ENCODE results near the gene SIAH2.

Gene SIAH2

GRCh38 chr3:150743508-150743907 is 19.5 kb downstream of the SIAH2 start:
- Histone ChIP-seq H3K36me3 (ENCODE audit: control insufficient read depth in 5 of 5, insufficient read depth in 5 of 5, low read length in 5 of 5) (peaks cover 8 to 20% (median 15%) of the 10 kb centered on the region in 5 donors), H3K4me3 (ENCODE audit: low read depth in 1 of 5, low read length in 5 of 5) (no peak overlapping the region), H3K27me3 (ENCODE audit: control insufficient read depth in 5 of 5, insufficient read depth in 4 of 5, low read length in 5 of 5) (no peaks in the 10 kb centered on the region), H3K9me3 (ENCODE audit: control insufficient read depth in 5 of 5, low read length in 5 of 5) (no peaks in the 10 kb centered on the region), H3K4me1 (ENCODE audit: control insufficient read depth in 5 of 5, insufficient read depth in 5 of 5, low read length in 5 of 5) (peaks cover 0 to 48% (median 41%) of the 10 kb centered on the region in 5 donors), H3K27ac (ENCODE audit: low read depth, low read length) (peak overlapping the region; percentile 39), H3K9ac (ENCODE audit: low read length in 5 of 5) (no peak overlapping the region)

GRCh38 chr3:150742679-150743078 is 20.3 kb downstream of the SIAH2 start:
- H3K9ac ChIP-seq (ENCODE audit: low read length in 5 of 5) = no peak overlapping the region
- H3K9me3 ChIP-seq (ENCODE audit: control insufficient read depth in 5 of 5, low read length in 5 of 5) = no peaks in the 10 kb centered on the region
- H3K4me1 ChIP-seq (ENCODE audit: control insufficient read depth in 5 of 5, insufficient read depth in 5 of 5, low read length in 5 of 5) = peaks cover 0 to 48% (median 42%) of the 10 kb centered on the region in 5 donors
- no peak overlapping the region for H3K4me3 ChIP-seq (ENCODE audit: low read depth in 1 of 5, low read length in 5 of 5)
- H3K36me3 ChIP-seq (ENCODE audit: control insufficient read depth in 5 of 5, insufficient read depth in 5 of 5, low read length in 5 of 5) = peaks cover 8 to 20% (median 15%) of the 10 kb centered on the region in 5 donors
- H3K27me3 ChIP-seq (ENCODE audit: control insufficient read depth in 5 of 5, insufficient read depth in 4 of 5, low read length in 5 of 5) = no peaks in the 10 kb centered on the region
- no peak overlapping the region for H3K27ac ChIP-seq (ENCODE audit: low read depth, low read length)

- H3K4me1 ChIP-seq (ENCODE audit: control insufficient read depth in 5 of 5, insufficient read depth in 5 of 5, low read length in 5 of 5) = peaks cover 0 to 51% (median 45%) of the 10 kb centered on the region in 5 donors
- no peaks in the 10 kb centered on the region for H3K27me3 ChIP-seq (ENCODE audit: control insufficient read depth in 5 of 5, insufficient read depth in 4 of 5, low read length in 5 of 5)
- no peak overlapping the region for H3K27ac ChIP-seq (ENCODE audit: low read depth, low read length)
- peaks cover 8 to 20% (median 15%) of the 10 kb centered on the region in 5 donors for H3K36me3 ChIP-seq (ENCODE audit: control insufficient read depth in 5 of 5, insufficient read depth in 5 of 5, low read length in 5 of 5)
- H3K9ac ChIP-seq (ENCODE audit: low read length in 5 of 5) = no peak overlapping the region
- H3K4me3 ChIP-seq (ENCODE audit: low read depth in 1 of 5, low read length in 5 of 5) = no peak overlapping the region
- H3K9me3 ChIP-seq (ENCODE audit: control insufficient read depth in 5 of 5, low read length in 5 of 5) = no peaks in the 10 kb centered on the region
Measured at GRCh38 chr3:150742141-150742523, 20.8 kb downstream of the SIAH2 start.

- Histone ChIP-seq H3K9me3 (ENCODE audit: control insufficient read depth in 5 of 5, low read length in 5 of 5) (no peaks in the 10 kb centered on the region), H3K9ac (ENCODE audit: low read length in 5 of 5) (no peak overlapping the region), H3K4me1 (ENCODE audit: control insufficient read depth in 5 of 5, insufficient read depth in 5 of 5, low read length in 5 of 5) (peaks cover 0 to 55% (median 45%) of the 10 kb centered on the region in 5 donors), H3K27ac (ENCODE audit: low read depth, low read length) (no peak overlapping the region), H3K36me3 (ENCODE audit: control insufficient read depth in 5 of 5, insufficient read depth in 5 of 5, low read length in 5 of 5) (peaks cover 8 to 20% (median 15%) of the 10 kb centered on the region in 5 donors), H3K4me3 (ENCODE audit: low read depth in 1 of 5, low read length in 5 of 5) (no peak overlapping the region), H3K27me3 (ENCODE audit: control insufficient read depth in 5 of 5, insufficient read depth in 4 of 5, low read length in 5 of 5) (no peaks in the 10 kb centered on the region)
Measured at GRCh38 chr3:150741497-150742140, 21.4 kb downstream of the SIAH2 start.

- H3K27ac ChIP-seq (ENCODE audit: low read depth, low read length) = no peak overlapping the region
Measured at GRCh38 chr3:150740733-150741496, 22.1 kb downstream of the SIAH2 start.

GRCh38 chr3:150739877-150740645 is 22.9 kb downstream of the SIAH2 start:
- no peak overlapping the region for H3K9ac ChIP-seq (ENCODE audit: low read length in 5 of 5)
- no peak overlapping the region for H3K27ac ChIP-seq (ENCODE audit: low read depth, low read length)
- H3K27me3 ChIP-seq (ENCODE audit: control insufficient read depth in 5 of 5, insufficient read depth in 4 of 5, low read length in 5 of 5) = no peaks in the 10 kb centered on the region
- H3K4me3 ChIP-seq (ENCODE audit: low read depth in 1 of 5, low read length in 5 of 5) = no peak overlapping the region
- H3K9me3 ChIP-seq (ENCODE audit: control insufficient read depth in 5 of 5, low read length in 5 of 5) = no peaks in the 10 kb centered on the region
- H3K36me3 ChIP-seq (ENCODE audit: control insufficient read depth in 5 of 5, insufficient read depth in 5 of 5, low read length in 5 of 5) = peaks cover 8 to 20% (median 15%) of the 10 kb centered on the region in 5 donors
- peaks cover 0 to 61% (median 54%) of the 10 kb centered on the region in 5 donors for H3K4me1 ChIP-seq (ENCODE audit: control insufficient read depth in 5 of 5, insufficient read depth in 5 of 5, low read length in 5 of 5)

More at GRCh38 chr3:150740733-150741496, 22.1 kb downstream of the SIAH2 start:
- Histone ChIP-seq H3K27me3 (ENCODE audit: control insufficient read depth in 5 of 5, insufficient read depth in 4 of 5, low read length in 5 of 5) (no peaks in the 10 kb centered on the region), H3K4me3 (ENCODE audit: low read depth in 1 of 5, low read length in 5 of 5) (no peak overlapping the region), H3K4me1 (ENCODE audit: control insufficient read depth in 5 of 5, insufficient read depth in 5 of 5, low read length in 5 of 5) (peaks cover 0 to 62% (median 51%) of the 10 kb centered on the region in 5 donors), H3K36me3 (ENCODE audit: control insufficient read depth in 5 of 5, insufficient read depth in 5 of 5, low read length in 5 of 5) (peaks cover 8 to 20% (median 15%) of the 10 kb centered on the region in 5 donors), H3K9ac (ENCODE audit: low read length in 5 of 5) (no peak overlapping the region), H3K9me3 (ENCODE audit: control insufficient read depth in 5 of 5, low read length in 5 of 5) (no peaks in the 10 kb centered on the region)

GRCh38 chr3:150739200-150739863 is 23.6 kb downstream of the SIAH2 start:
- no peak overlapping the region for H3K27ac ChIP-seq (ENCODE audit: low read depth, low read length)
- H3K9me3 ChIP-seq (ENCODE audit: control insufficient read depth in 5 of 5, low read length in 5 of 5) = no peaks in the 10 kb centered on the region
- no peak overlapping the region for H3K9ac ChIP-seq (ENCODE audit: low read length in 5 of 5)
- H3K36me3 ChIP-seq (ENCODE audit: control insufficient read depth in 5 of 5, insufficient read depth in 5 of 5, low read length in 5 of 5) = peaks cover 8 to 20% (median 15%) of the 10 kb centered on the region in 5 donors
- peaks cover 0 to 54% (median 48%) of the 10 kb centered on the region in 5 donors for H3K4me1 ChIP-seq (ENCODE audit: control insufficient read depth in 5 of 5, insufficient read depth in 5 of 5, low read length in 5 of 5)
- H3K4me3 ChIP-seq (ENCODE audit: low read depth in 1 of 5, low read length in 5 of 5) = no peak overlapping the region
- no peaks in the 10 kb centered on the region for H3K27me3 ChIP-seq (ENCODE audit: control insufficient read depth in 5 of 5, insufficient read depth in 4 of 5, low read length in 5 of 5)

- Histone ChIP-seq H3K4me3 (ENCODE audit: low read depth in 1 of 5, low read length in 5 of 5) (no peak overlapping the region), H3K36me3 (ENCODE audit: control insufficient read depth in 5 of 5, insufficient read depth in 5 of 5, low read length in 5 of 5) (peaks cover 8 to 20% (median 15%) of the 10 kb centered on the region in 5 donors), H3K27me3 (ENCODE audit: control insufficient read depth in 5 of 5, insufficient read depth in 4 of 5, low read length in 5 of 5) (no peaks in the 10 kb centered on the region), H3K4me1 (ENCODE audit: control insufficient read depth in 5 of 5, insufficient read depth in 5 of 5, low read length in 5 of 5) (peaks cover 0 to 48% (median 47%) of the 10 kb centered on the region in 5 donors), H3K27ac (ENCODE audit: low read depth, low read length) (peak overlapping the region; percentile 75), H3K9ac (ENCODE audit: low read length in 5 of 5) (no peak overlapping the region), H3K9me3 (ENCODE audit: control insufficient read depth in 5 of 5, low read length in 5 of 5) (no peaks in the 10 kb centered on the region)
Measured at GRCh38 chr3:150738688-150739087, 24.3 kb downstream of the SIAH2 start.

- Histone ChIP-seq H3K4me3 (ENCODE audit: low read depth in 1 of 5, low read length in 5 of 5) (no peak overlapping the region), H3K27ac (ENCODE audit: low read depth, low read length) (peak overlapping the region; percentile 75), H3K9ac (ENCODE audit: low read length in 5 of 5) (peak overlapping the region in 2 of 5 donors; percentile 9 to 31), H3K27me3 (ENCODE audit: control insufficient read depth in 5 of 5, insufficient read depth in 4 of 5, low read length in 5 of 5) (no peaks in the 10 kb centered on the region), H3K9me3 (ENCODE audit: control insufficient read depth in 5 of 5, low read length in 5 of 5) (no peaks in the 10 kb centered on the region), H3K36me3 (ENCODE audit: control insufficient read depth in 5 of 5, insufficient read depth in 5 of 5, low read length in 5 of 5) (peaks cover 8 to 20% (median 15%) of the 10 kb centered on the region in 5 donors), H3K4me1 (ENCODE audit: control insufficient read depth in 5 of 5, insufficient read depth in 5 of 5, low read length in 5 of 5) (peaks cover 0 to 48% (median 44%) of the 10 kb centered on the region in 5 donors)
Measured at GRCh38 chr3:150737874-150738679, 24.9 kb downstream of the SIAH2 start.
